NCI-H128 (cell line): ENCODE measurements around the gene RAB6A.
A peak's percentile ranks its signal among the peaks of the same experiment; 100 is the strongest.

Experiments used
- DNase-seq: peaks from one replicate; lab custom pipeline; 2025; ENCODE audit not compliant: unreplicated experiment; lab: John Stamatoyannopoulos, UW

Gene RAB6A

GRCh38 chr11:73656985-73657384, 103.9 kb downstream of the RAB6A start:
- no peak for DNase-seq

- DNase-seq, result no peak
These were observed 105.2 kb downstream of the RAB6A start for GRCh38 chr11:73655686-73656085.

GRCh38 chr11:73654482-73655021, 106.3 kb downstream of the RAB6A start:
- no peak for DNase-seq

- DNase-seq, result no peak
These were observed 106.9 kb downstream of the RAB6A start for GRCh38 chr11:73653996-73654395.

GRCh38 chr11:73652856-73653559, 107.9 kb downstream of the RAB6A start:
- no peak for DNase-seq

- no peak for DNase-seq
These were observed 108.7 kb downstream of the RAB6A start for GRCh38 chr11:73652046-73652730.

- no peak for DNase-seq
These were observed 109.2 kb downstream of the RAB6A start for GRCh38 chr11:73651661-73652045.

GRCh38 chr11:73651252-73651651, 109.6 kb downstream of the RAB6A start:
- DNase-seq, result no peak

- DNase-seq, result no peak
These were observed 110.5 kb downstream of the RAB6A start for GRCh38 chr11:73650400-73650799.

- no peak for DNase-seq
These were observed 111.7 kb downstream of the RAB6A start for GRCh38 chr11:73649206-73649605.

GRCh38 chr11:73648571-73649046, 112.3 kb downstream of the RAB6A start:
- DNase-seq, result no peak

GRCh38 chr11:73648121-73648520, 112.8 kb downstream of the RAB6A start:
- DNase-seq, result no peak

GRCh38 chr11:73647459-73648100, 113.3 kb downstream of the RAB6A start:
- peak; percentile 93 for DNase-seq

- no peak for DNase-seq
These were observed 114.8 kb downstream of the RAB6A start, which contains the start of gene PLEKHB1 for GRCh38 chr11:73645972-73646631. Gene PLEKHB1, plus strand, starts transcription at chr11:73646581. Its CDS starts 28 bp downstream, at chr11:73646609.

- DNase-seq, result no peak
These were observed 115.5 kb downstream of the RAB6A start for GRCh38 chr11:73645121-73645969.

GRCh38 chr11:73641668-73642067, 119.2 kb downstream of the RAB6A start:
- no peak for DNase-seq

GRCh38 chr11:73640592-73640991, 120.3 kb downstream of the RAB6A start:
- no peak for DNase-seq

GRCh38 chr11:73637012-73637411, 123.9 kb downstream of the RAB6A start:
- no peak for DNase-seq

- no peak for DNase-seq
These were observed 124.6 kb downstream of the RAB6A start for GRCh38 chr11:73636249-73636648.

- DNase-seq, result no peak
These were observed 125.2 kb downstream of the RAB6A start for GRCh38 chr11:73635721-73636120.
